SKM-1 treated with dmso at 0.1 percent for 144 hours (cell line): Measurements from ENCODE around the gene GRHL1.
"Not testable (repeated sequence)": the region's sequence is repeated elsewhere in the genome, so short reads cannot be mapped to it uniquely, and the experiment has no call there.

Experiments used
- DNase-seq: peaks from one replicate; lab custom pipeline; 2025; ENCODE audit not compliant: unreplicated experiment; lab: John Stamatoyannopoulos, UW

The GRHL1 gene

DNA sequence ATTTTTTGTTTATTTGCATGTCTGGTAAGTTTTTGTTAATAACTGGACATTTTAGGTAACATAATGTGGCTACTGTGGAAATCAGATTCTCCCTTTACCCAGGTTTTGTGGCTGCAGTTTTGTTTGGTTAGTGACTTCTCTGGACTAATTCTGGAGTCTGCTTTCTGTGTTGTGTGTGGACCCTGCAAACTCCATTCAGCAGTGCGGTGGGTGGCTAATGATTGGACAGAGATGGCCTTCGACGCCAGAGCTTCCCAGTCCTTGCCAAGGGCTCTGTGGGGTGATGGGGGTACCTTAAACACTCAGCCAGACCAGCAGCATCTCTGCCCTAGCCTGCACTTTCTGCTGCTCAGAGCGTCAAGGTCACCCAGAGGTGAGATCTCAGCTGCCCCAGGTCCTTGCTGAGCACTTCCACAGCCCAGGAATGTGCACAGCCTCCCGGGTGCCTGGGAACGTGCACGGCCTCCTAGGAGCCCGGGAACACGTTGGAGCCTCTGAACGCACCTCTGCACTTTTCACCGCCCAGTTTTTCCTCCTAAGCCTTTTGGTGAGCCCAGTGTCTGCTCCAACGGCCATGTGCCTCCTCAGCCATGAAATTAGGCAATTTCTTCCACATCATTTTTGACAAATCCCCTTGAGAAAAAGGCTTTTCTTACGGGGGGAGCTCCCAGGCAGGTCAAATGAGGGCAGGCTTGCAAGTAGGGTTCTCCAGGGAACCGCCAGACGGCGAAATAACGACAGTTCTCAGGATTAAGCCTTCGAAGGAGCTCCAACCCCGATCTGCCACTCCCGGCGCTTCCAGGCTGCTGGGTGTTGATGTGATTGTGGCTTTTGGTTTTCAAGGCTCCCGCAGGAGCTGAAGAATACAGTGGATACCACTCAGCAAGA, 56.7 kb downstream of the GRHL1 start:
- DNase-seq = no peak

DNA sequence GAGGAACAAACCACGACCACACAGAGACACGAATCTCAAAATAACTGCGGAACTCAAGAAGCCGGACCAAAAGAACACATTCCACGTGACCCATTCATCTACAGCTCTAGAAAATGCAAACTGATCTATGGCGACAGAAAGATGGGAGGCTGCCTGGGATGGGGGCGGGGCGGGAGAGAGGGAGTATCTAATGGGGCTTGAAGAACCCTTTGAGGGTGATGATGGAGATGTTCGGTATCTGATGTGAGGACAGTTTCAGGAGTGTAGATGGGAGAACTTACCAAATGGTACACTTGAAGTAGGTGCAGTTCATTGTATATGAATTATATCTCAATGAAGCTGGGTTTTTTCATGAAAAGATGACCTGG, 57.3 kb downstream of the GRHL1 start:
- DNase-seq = no peak

DNA sequence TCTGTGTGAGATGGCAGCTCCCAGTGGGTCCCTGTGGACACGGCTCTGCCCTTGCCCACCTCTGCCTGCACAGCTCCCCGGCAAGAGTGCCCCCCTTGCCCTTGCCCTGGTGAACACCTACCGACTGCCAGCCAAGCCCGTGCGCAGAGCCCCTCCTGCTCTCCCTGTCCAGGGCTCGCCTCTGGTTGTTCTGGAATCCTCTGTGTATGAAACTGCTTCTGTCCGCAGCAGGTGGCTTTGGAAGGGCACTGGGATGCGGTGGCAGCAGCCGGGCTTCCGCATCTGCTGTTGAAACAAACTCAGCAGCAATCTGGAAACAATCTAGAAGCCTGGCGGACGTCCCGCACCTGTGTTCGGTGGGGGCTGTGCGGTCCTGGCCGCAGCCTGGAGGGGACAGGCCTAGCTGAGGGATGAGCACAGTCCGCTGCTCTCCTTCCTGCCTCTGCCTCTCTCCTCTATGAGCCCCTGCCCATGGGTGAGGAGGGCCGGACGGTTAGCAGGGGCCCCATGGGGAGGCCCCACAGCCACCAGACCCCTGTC, 57.8 kb downstream of the GRHL1 start:
- no peak for DNase-seq

DNA sequence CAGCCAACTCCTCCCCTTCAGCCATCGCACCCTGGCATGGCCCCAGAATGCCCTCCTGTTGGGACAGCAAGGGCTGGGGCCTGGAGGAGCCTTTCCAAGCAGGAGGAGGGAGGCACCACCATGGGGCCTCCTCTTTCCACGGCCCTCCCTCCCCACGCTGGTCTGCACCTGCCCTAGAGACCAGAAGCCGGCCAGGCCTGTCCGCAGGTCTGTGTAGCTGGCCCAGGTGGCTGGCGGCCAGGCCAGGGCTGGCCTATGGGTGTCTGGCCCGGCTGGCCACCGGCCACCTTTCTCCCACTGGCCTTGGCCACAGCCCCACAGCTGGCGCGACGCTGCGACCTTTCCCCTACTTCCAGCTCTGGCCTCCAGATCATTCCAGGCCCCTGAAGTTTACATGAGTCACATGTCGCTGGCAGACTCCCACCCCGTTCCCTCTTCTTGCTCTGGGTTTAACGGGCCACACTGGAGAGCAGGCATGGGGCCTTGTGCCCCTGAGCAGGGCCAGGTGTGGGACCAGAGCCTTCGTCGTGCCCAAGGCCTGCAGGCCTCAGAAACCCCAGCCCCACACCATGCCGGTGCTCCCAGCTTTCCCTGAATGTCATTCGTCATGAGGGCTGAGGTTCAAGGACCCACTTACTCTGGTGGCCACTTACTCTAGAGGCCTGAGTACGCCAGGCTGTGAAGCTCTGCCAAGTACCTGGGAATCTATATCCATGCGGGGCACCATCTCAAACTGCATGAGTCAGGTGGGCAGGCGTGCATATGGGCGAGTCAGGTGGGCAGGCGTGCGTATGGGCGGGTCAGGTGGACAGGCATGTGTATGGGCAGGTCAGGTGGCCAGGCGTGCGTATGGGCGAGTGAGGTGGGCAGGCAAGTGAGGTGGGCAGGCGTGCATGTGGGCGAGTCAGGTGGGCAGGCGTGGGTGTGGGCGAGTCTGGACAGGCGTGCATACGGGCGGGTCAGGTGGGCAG, 58.6 kb downstream of the GRHL1 start:
- no peak for DNase-seq

DNA sequence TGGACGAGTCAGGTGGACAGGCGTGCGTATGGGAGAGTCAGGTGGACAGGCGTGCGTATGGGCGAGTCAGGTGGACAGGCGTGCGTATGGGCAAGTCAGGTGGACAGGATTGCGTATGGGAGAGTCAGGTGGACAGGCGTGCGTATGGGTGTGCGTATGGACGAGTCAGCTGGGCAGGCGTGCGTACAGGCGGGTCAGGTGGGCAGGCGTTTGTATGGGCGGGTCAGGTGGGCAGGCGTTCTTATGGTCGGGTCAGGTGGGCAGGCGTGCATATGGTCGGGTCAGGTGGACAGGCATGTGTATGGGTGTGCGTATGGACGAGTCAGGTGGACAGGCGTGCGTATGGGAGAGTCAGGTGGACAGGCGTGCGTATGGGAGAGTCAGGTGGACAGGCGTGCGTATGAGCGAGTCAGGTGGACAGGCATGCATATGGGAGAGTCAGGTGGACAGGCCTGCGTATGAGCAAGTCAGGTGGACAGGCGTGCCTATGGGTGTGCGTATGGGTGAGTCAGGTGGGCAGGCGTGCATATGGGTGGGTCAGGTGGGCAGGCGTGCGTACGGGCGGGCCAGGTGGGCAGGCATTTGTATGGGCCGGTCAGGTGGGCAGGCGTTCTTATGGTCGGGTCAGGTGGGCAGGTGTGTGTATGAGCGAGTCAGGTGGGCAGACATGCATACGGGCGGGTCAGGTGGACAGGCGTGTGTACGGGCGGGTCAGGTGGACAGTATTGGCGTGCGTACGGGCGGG, 59.5 kb downstream of the GRHL1 start:
- DNase-seq = not testable (repeated sequence)

DNA sequence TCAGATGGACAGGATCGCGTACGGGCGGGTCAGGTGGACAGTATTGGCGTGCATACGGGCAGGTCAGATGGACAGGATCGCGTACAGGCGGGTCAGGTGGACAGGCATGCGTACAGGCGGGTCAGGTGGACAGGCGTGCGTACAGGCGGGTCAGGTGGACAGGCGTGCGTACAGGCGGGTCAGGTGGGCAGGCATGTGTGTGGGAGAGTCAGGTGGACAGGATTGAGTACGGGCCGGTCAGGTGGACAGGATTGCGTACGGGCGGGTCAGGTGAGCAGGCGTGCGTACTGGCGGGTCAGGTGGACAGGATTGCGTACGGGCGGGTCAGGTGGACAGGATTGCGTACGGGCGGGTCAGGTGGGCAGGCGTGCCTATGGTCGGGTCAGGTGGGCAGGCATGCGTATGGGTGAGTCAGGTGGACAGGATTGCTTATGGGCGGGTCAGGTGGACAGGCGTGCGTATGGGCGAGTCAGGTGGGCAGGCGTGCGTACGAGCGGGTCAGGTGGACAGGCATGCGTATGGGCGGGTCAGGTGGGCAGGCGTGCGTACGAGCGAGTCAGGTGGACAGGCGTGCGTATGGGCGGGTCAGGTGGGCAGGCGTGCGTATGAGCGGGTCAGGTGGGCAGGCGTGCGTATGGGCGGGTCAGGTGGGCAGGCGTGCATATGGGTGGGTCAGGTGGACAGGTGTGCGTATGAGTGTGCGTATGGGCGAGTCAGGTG, 60.3 kb downstream of the GRHL1 start:
- DNase-seq = not testable (repeated sequence)

DNA sequence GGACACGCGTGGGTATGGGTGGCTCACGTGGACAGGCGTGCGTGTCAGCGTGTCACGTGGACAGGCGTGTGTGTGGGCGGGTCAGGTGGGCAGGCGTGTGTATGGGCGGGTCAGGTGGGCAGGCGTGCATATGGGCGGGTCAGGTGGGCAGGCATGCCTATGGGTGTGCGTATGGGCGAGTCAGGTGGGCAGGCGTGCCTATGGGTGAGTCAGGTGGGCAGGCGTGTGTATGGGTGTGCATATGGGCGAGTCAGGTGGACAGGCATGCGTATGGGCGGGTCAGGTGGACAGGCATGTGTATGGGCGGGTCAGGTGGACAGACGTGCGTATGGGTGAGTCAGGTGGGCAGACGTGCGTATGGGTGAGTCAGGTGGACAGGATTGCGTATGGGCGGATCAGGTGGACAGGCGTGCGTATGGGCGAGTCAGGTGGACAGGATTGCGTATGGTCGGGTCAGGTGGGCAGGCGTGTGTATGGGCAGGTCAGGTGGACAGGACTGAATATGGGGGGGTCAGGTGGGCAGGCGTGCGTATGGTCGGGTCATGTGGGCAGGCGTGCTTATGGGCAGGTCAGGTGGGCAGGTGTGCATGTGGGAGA, 61.0 kb downstream of the GRHL1 start:
- not testable (repeated sequence) for DNase-seq

DNA sequence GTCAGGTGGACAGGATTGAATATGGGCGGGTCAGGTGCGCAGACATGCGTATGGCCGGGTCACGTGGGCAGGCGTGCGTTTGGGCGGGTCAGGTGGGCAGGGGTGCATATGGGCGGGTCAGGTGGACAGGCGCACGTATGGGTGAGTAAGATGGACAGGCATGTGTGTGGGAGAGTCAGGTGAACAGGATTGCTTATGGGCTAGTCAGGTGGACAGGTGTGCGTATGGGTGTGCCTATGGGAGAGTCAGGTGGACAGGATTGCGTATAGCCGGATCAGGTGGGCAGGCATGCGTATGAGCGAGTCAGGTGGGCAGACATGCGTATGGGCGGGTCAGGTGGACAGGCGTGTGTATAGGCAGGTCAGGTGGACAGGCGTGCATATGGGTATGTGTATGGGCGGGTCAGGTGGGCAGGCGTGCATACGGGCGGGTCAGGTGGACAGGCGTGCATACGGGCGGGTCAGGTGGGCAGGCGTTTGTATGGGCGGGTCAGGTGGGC, 61.5 kb downstream of the GRHL1 start:
- no peak for DNase-seq

DNA sequence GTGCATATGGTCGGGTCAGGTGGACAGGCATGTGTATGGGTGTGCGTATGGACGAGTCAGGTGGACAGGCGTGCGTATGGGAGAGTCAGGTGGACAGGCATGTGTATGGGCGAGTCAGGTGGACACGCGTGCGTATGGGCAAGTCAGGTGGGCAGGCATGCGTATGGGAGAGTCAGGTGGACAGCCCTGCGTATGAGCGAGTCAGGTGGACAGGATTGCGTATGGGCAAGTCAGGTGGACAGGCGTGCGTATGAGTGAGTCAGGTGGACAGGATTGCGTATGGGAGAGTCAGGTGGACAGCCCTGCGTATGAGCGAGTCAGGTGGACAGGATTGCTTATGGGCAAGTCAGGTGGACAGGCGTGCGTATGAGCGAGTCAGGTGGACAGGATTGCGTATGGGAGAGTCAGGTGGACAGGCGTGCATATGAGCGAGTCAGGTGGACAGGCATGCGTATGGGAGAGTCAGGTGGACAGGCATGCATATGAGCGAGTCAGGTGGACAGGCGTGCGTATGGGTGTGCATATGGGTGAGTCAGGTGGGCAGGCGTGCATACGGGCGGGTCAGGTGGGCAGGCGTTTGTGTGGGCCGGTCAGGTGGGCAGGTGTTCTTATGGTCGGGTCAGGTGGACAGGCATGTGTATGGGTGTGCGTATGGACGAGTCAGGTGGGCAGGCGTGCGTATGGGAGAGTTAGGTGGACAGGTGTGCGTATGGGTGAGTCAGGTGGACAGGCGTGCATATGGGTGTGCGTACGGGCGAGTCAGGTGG, 62.3 kb downstream of the GRHL1 start:
- DNase-seq = not testable (repeated sequence)

DNA sequence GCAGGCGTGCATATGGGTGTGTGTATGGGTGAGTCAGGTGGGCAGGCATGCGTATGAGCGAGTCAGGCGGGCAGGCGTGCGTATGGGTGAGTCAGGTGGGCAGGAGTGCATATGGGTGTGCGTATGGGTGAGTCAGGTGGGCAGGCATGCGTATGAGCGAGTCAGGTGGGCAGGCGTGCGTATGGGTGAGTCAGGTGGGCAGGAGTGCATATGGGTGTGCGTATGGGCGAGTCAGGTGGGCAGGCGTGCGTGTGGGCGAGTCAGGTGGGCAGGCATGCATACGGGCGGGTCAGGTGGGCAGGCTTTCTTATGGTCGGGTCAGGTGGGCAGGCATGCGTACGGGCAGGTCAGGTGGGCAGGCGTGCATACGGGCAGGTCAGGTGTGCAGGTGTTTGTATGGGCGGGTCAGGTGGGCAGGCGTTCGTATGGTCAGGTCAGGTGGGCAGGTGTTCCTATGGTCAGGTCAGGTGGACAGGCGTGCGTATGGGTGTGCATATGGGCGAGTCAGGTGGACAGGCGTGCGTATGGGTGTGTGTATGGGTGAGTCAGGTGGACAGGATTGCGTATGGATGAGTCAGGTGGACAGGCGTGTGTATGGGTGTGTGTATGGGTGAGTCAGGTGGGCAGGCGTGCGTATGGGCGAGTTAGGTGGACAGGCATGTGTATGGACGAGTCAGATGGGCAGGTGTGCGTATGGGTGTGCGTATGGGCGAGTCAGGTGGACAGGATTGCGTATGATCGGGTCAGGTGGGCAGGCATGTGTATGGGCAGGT, 63.1 kb downstream of the GRHL1 start:
- no peak for DNase-seq

DNA sequence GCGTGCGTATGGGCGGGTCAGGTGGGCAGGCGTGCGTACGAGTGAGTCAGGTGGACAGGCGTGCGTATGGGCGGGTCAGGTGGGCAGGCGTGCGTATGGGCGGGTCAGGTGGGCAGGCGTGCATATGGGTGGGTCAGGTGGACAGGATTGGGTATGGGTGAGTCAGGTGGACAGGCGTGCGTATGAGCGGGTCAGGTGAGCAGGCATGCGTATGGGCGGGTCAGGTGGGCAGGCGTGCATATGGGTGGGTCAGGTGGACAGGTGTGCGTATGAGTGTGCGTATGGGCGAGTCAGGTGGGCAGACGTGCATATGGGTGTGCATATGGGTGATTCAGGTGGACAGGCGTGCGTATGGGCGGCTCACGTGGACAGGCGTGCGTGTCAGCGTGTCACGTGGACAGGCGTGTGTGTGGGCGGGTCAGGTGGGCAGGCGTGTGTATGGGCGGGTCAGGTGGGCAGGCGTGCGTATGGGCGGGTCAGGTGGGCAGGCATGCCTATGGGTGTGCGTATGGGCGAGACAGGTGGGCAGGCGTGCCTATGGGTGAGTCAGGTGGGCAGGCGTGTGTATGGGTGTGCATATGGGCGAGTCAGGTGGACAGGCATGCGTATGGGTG, 64.0 kb downstream of the GRHL1 start:
- DNase-seq = not testable (repeated sequence)

DNA sequence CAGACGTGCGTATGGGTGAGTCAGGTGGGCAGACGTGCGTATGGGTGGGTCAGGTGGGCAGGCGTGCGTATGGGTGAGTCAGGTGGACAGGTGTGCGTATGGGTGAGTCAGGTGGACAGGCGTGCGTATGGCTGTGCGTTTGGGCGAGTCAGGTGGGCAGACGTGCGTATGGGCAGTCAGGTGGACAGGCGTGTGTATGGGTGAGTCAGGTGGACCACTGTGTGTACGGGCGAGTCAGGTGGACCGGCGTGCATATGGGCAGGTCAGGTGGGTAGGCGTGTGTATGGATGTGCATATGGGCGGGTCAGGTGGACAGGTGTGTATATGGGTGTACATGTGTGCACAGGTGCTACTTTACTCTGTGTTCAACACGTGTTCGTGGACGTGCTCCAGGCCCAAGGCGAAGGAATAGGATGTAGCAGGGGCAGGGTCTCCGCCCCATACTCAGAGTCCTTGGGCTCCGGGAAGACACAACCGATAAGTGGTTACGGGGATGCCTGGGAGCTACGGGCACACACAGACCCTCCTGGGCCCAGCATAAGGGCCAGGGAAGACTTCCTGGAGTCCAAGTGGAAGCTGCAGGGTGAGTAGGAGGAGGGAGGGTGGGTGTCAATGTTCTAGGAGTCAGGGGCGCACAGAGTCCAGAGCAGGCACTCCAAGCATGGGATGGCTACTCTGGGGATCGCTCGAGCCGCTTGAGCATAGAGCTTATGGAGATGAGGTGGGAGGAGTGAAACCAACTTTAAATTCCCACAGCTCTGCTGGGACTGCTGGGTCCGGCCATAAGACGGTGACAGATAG, 64.7 kb downstream of the GRHL1 start:
- no peak for DNase-seq

DNA sequence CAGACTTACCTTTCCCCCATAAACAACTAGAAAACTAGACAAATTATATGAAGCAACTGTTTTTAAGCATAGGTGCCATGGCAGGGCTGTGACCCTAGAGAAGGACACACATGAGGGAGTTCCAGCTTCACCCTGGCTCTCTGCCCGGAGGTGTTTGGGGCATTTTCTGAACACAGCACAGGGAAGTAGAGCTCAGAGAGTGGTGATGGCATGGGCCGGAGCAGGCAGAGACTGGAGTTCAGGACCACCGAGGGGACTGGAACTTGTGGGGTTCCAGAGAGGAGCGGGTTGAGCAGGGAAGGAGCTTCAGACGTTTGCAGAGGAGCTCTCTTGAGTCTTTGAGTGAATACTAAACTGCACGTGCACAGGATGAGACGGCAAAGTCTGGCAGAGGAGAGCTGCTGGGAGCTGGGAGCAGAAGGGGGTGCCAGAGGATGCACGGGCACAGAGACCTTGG, 65.3 kb downstream of the GRHL1 start:
- DNase-seq = no peak

DNA sequence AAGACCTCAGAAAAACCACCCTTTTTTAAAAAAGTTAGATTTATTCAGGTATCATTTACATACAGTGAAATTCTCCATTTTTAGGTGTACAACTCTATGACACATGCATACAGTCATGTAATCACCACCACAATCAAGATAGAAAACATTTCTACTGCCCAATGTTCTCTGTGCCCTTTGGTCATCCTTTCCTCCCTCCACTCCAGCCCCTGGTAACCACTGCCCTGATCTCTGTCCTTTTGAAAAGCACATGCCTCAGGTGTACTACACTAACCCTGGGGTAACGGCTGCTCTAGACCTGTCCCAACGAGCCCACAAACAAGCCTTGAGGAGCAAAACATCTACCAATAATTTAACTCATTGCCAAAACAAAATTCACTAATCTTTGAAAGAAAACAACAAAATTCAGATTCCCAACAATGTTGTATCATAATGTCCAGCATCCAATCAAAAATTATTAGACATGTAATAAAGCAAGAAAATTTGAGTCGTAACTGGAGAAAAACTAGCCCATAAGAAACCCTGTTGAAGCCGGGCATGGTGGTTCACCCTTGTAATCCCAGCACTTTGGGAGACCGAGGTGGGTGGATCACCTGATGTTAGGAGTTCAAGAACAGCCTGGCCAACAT, 65.9 kb downstream of the GRHL1 start:
- DNase-seq = no peak

DNA sequence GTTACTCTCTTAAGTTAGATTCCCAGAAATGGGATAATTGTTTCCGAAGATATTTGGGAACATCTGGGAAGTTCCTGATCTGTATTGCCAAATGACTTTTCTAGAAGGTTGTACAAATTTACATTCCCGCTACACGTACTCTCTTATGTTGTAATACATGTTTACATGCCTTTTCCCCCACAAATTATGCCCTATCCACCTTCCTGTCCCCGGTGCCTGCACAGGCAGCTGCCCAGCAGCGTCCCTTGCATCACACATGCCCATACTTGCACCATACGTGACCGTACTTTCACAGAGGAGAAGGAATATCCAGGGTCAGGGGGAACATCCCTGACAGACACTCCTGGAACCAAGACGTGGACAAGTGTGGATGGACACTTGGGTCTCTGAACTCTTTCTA, 67.7 kb downstream of the GRHL1 start:
- peak; percentile 39 for DNase-seq
